Measurements from ENCODE around the gene ACO2. TPM values are rescaled to one million over a fixed set of nuclear protein-coding genes. Genes with fewer than 3 reads are reported as not detected.

ACO2 gene
- total and polyA plus RNA-seq, 10 of the 15 experiments (the other 5 are each of a cell fraction or from before 2014, with no cell fraction given): 21.4 to 214 (median 88.5) TPM

GRCh38 chr22:41512421-41513194 lies 43.7 kb downstream of the ACO2 start:
- no peak overlapping the region for H3K27ac ChIP-seq (ENCODE audit: control insufficient read depth, insufficient read depth)
- DNase-seq (ENCODE audit: low read depth, low spot score) (no peak), FAIRE-seq (no peak), ATAC-seq (no peak)
- in situ Hi-C loops (cut with MboI) (no loop called here), intact Hi-C loops (cut with micrococcal nuclease; ENCODE audit: unreplicated experiment) (no loop called here)
- BruUV-seq (replicated peaks): no TSS peak
- 90% methylated on average over 17 of the region's 17 CpGs for WGBS (ENCODE audit: insufficient coverage, insufficient replicate concordance, low lambda C conversion rate, missing lambda C conversion rate)
- CTCF ChIA-PET: interaction anchor here (0.9 to 1.5 kb wide), 2 partner anchors 87 to 102 kb away, joined by 3 read pairs; no protein-coding TSS in a partner anchor
- no peaks in the 10 kb centered on the region for H3K27me3 ChIP-seq (replicated peaks in 1 of 2; ENCODE audit: control insufficient read depth in 2 of 2, insufficient read depth in 2 of 2, low read length in 1 of 2)
- SMC1A ChIA-PET (ENCODE audit: uncharacterized antibody, unreplicated experiment): interaction anchor here (1.1 kb wide), 1 partner anchor 109 kb away, joined by 6 read pairs; no protein-coding TSS in a partner anchor
- H3K4me1 ChIP-seq (ENCODE audit: control insufficient read depth, insufficient read depth, low read length): no peaks in the 10 kb centered on the region
- no peaks in the 10 kb centered on the region for H3K79me2 ChIP-seq (ENCODE audit: control insufficient read depth, insufficient read depth, low read length)
- RAD21 ChIA-PET (ENCODE audit: unreplicated experiment): interaction anchor here (0.7 kb wide), 1 partner anchor 109 kb away, joined by 4 read pairs; no protein-coding TSS in a partner anchor
- TF ChIP-seq RELA (IDR thresholded peaks at IDR 0.05; ENCODE audit: borderline replicate concordance, partially characterized antibody) (no peak), CHD4 (IDR thresholded peaks at IDR 0.05) (no peak), ZNF384 (IDR thresholded peaks at IDR 0.05; ENCODE audit: borderline replicate concordance, low read depth, low read length) (no peak), YBX1 (IDR thresholded peaks at IDR 0.05) (no peak), ZBED1 (IDR thresholded peaks at IDR 0.05; ENCODE audit: borderline replicate concordance) (no peak), JUNB (IDR thresholded peaks at IDR 0.05) (no peak), SMAD1 (IDR thresholded peaks at IDR 0.05; ENCODE audit: low read depth, partially characterized antibody) (no peak)
- TF ChIP-seq, protein P1, sequence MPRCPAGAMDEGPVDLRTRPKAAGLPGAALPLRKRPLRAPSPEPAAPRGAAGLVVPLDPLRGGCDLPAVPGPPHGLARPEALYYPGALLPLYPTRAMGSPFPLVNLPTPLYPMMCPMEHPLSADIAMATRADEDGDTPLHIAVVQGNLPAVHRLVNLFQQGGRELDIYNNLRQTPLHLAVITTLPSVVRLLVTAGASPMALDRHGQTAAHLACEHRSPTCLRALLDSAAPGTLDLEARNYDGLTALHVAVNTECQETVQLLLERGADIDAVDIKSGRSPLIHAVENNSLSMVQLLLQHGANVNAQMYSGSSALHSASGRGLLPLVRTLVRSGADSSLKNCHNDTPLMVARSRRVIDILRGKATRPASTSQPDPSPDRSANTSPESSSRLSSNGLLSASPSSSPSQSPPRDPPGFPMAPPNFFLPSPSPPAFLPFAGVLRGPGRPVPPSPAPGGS (IDR thresholded peaks at IDR 0.05; ENCODE audit: borderline replicate concordance, insufficient read depth, low read depth, low read length, poor library complexity, severe bottlenecking): no peak
- no peaks in the 10 kb centered on the region for H4K20me1 ChIP-seq (ENCODE audit: control insufficient read depth, insufficient read depth)
- H3K4me2 ChIP-seq (ENCODE audit: control insufficient read depth, insufficient read depth): no peak overlapping the region
- POLR2A ChIA-PET: no interaction called here
- H2AFZ ChIP-seq (ENCODE audit: control insufficient read depth, low read depth, low read length): no peak overlapping the region
- H3K4me3 ChIP-seq: no peak overlapping the region
- no peaks in the 10 kb centered on the region for H3K9me3 ChIP-seq (replicated peaks; ENCODE audit: control insufficient read depth, insufficient read depth, low read length)
- H3K36me3 ChIP-seq (ENCODE audit: control insufficient read depth in 2 of 2, insufficient read depth in 2 of 2, low read length in 1 of 2): peaks cover 16 to 71% of the 10 kb centered on the region in 2 experiments
- no peak overlapping the region for H3K9ac ChIP-seq (ENCODE audit: control insufficient read depth, insufficient read depth, low read length)

Data from GM12878 (cell line).